ENCODE measurements around the gene ITPK1.

ITPK1 gene

GRCh38 chr14:93051600-93052546 is 63.9 kb downstream of the ITPK1 start:
- Mint-ChIP-seq H3K27ac (peak overlapping the region in 1 of 2 donors; percentile 25), H3K9me3 (no peaks in the 10 kb centered on the region), H3K36me3 (ENCODE audit: insufficient read depth) (peaks cover 13% of the 10 kb centered on the region), H3K4me1 (ENCODE audit: low read depth in 2 of 2) (peaks cover 13 to 16% of the 10 kb centered on the region in 2 donors), H3K27me3 (no peaks in the 10 kb centered on the region), H3K4me3 (no peak overlapping the region)
- no peak for DNase-seq
- no peak for ATAC-seq (replicated peaks)

GRCh38 chr14:93050761-93051160 is 65.0 kb downstream of the ITPK1 start:
- DNase-seq (no peak), ATAC-seq (replicated peaks) (no peak)
- H3K27me3 Mint-ChIP-seq: no peaks in the 10 kb centered on the region
- no peak overlapping the region for H3K4me3 Mint-ChIP-seq
- peaks cover 14 to 16% of the 10 kb centered on the region in 2 donors for H3K4me1 Mint-ChIP-seq (ENCODE audit: low read depth in 2 of 2)
- H3K9me3 Mint-ChIP-seq: no peaks in the 10 kb centered on the region
- H3K27ac Mint-ChIP-seq: no peak overlapping the region
- H3K36me3 Mint-ChIP-seq (ENCODE audit: insufficient read depth): peaks cover 13% of the 10 kb centered on the region

- Mint-ChIP-seq H3K4me3 (no peak overlapping the region), H3K27me3 (no peaks in the 10 kb centered on the region), H3K27ac (peak overlapping the region in 1 of 2 donors; percentile 19), H3K4me1 (ENCODE audit: low read depth in 2 of 2) (peaks cover 13 to 17% of the 10 kb centered on the region in 2 donors), H3K36me3 (ENCODE audit: insufficient read depth) (peaks cover 12% of the 10 kb centered on the region), H3K9me3 (no peaks in the 10 kb centered on the region)
- no peak for DNase-seq
- no peak for ATAC-seq (replicated peaks)
Measured at GRCh38 chr14:93049867-93050331, 65.8 kb downstream of the ITPK1 start.

DNA sequence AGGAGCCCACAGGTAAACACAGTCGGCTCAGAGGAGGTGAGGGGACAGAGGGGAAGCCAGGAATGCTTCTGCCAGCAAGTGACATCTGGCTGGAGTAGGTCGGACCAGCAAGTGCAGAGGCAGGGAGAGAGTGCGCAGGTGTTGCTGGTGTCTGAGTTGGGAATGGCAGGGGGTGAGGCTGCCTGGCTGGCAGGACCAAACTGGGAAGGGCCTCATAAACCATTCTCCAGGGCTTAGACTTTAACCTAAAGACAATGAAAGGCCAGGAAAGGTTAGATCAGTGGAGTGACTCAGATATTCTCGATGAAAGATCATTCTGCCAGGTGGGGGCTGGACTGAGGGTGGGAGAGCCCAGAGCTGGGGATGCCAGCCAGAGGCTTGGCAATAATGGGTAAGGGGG is 66.4 kb downstream of the ITPK1 start:
- Mint-ChIP-seq H3K27me3 (no peaks in the 10 kb centered on the region), H3K27ac (peak overlapping the region; percentile 4 to 19), H3K4me3 (no peak overlapping the region), H3K36me3 (ENCODE audit: insufficient read depth) (peaks cover 10% of the 10 kb centered on the region), H3K9me3 (no peaks in the 10 kb centered on the region), H3K4me1 (ENCODE audit: low read depth in 2 of 2) (peaks cover 16 to 19% of the 10 kb centered on the region in 2 donors)
- no peak for ATAC-seq (replicated peaks)
- DNase-seq: no peak

DNA sequence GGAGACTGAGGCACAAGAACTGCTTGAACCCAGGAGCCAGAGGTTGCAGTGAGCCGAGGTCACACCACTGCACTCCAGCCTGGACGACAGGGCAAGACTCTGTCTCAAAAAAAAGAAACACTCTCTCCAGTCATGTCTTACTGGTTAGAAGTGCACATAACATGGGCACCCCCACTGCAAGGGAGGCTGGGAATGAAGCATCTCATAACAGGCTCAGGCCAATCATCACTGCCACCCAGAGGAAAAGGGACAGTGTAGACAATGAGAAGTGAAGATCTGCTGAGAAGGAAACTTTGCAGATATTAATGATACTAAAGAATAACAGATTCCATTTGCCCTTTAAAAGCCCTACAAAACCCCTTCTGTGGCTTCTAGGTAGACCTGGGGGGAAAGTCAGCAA is 66.9 kb downstream of the ITPK1 start:
- no peaks in the 10 kb centered on the region for H3K27me3 Mint-ChIP-seq
- no peak for ATAC-seq (replicated peaks)
- H3K4me3 Mint-ChIP-seq: no peak overlapping the region
- no peak for DNase-seq
- H3K27ac Mint-ChIP-seq: peak overlapping the region in 1 of 2 donors; percentile 4
- H3K4me1 Mint-ChIP-seq (ENCODE audit: low read depth in 2 of 2): peaks cover 21% of the 10 kb centered on the region in 2 donors
- H3K36me3 Mint-ChIP-seq (ENCODE audit: insufficient read depth): peaks cover 10% of the 10 kb centered on the region
- no peaks in the 10 kb centered on the region for H3K9me3 Mint-ChIP-seq

DNA sequence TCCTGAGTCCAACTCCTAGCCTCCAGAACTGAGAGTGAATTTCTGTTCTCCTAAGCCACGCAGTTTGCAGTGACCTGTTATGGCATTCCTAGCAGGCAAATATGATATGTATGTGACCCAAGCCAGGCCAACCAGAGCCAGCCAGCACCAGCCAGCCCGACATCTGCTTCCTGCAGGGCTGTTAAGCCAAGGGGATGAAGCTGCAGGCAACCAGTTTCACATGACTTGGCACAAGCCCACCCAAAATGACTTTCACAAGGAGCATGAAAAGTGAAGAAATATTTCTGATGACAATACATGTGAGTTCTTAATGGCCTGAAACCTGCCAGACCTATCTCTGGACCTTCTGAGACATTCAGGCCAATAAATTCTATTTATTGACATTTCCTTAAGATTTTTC is 68.1 kb downstream of the ITPK1 start:
- no peak overlapping the region for H3K4me3 Mint-ChIP-seq
- H3K4me1 Mint-ChIP-seq (ENCODE audit: low read depth in 2 of 2): peaks cover 22 to 28% of the 10 kb centered on the region in 2 donors
- H3K36me3 Mint-ChIP-seq (ENCODE audit: insufficient read depth): peaks cover 10% of the 10 kb centered on the region
- H3K9me3 Mint-ChIP-seq: no peaks in the 10 kb centered on the region
- no peak for DNase-seq
- no peak overlapping the region for H3K27ac Mint-ChIP-seq
- H3K27me3 Mint-ChIP-seq: no peaks in the 10 kb centered on the region
- ATAC-seq (replicated peaks): no peak

DNA sequence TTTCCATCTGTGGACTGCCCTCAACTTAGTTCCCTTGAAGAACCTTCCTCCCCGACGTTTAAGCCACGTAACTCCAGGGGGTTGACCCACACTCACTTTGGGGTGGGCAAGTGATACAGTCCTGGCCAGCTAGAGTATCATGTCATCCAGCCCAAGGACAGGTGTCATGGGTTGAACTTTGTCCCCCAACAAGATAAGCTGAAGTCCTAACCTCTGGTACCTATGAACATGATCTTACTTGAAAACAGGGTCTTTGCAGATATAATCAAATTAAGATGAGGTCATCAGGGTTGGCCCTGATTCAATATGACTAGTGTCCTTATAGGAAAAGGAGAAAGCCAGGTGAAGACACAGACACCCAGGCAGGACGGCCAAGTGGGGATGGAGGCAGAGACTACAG is 68.6 kb downstream of the ITPK1 start:
- Mint-ChIP-seq H3K36me3 (ENCODE audit: insufficient read depth) (peaks cover 10% of the 10 kb centered on the region), H3K27me3 (no peaks in the 10 kb centered on the region), H3K4me1 (ENCODE audit: low read depth in 2 of 2) (peaks cover 25 to 33% of the 10 kb centered on the region in 2 donors), H3K4me3 (no peak overlapping the region), H3K27ac (no peak overlapping the region), H3K9me3 (no peaks in the 10 kb centered on the region)
- DNase-seq: no peak
- ATAC-seq (replicated peaks): no peak

DNA sequence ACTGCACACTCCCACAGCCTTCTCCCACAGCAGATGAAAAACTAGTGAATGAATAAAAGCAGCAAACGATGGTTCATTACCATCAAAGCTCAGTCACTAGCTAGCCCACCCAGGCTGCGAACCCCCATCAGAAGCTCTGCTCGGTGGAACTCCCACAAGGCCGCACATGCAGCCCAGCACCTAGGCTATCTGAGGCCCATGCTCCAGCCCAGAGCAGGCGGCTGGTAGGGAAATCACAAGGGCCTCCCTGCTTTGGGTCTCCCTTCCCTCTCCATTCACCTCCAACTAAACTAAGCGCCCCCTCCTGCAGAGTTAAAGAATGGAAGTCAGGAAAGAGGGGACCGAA is 69.0 kb downstream of the ITPK1 start:
- H3K4me1 Mint-ChIP-seq (ENCODE audit: low read depth in 2 of 2): peaks cover 28 to 38% of the 10 kb centered on the region in 2 donors
- no peaks in the 10 kb centered on the region for H3K9me3 Mint-ChIP-seq
- no peak overlapping the region for H3K4me3 Mint-ChIP-seq
- DNase-seq (no peak), ATAC-seq (replicated peaks) (no peak)
- no peak overlapping the region for H3K27ac Mint-ChIP-seq
- H3K27me3 Mint-ChIP-seq: no peaks in the 10 kb centered on the region
- peaks cover 10% of the 10 kb centered on the region for H3K36me3 Mint-ChIP-seq (ENCODE audit: insufficient read depth)

GRCh38 chr14:93045965-93046704 is 69.6 kb downstream of the ITPK1 start:
- Mint-ChIP-seq H3K36me3 (ENCODE audit: insufficient read depth) (peaks cover 7% of the 10 kb centered on the region), H3K4me3 (no peak overlapping the region), H3K4me1 (ENCODE audit: low read depth in 2 of 2) (peaks cover 30 to 38% of the 10 kb centered on the region in 2 donors), H3K9me3 (no peaks in the 10 kb centered on the region), H3K27me3 (no peaks in the 10 kb centered on the region), H3K27ac (peak overlapping the region; percentile 68 to 79)
- DNase-seq (no peak), ATAC-seq (replicated peaks) (no peak)

DNA sequence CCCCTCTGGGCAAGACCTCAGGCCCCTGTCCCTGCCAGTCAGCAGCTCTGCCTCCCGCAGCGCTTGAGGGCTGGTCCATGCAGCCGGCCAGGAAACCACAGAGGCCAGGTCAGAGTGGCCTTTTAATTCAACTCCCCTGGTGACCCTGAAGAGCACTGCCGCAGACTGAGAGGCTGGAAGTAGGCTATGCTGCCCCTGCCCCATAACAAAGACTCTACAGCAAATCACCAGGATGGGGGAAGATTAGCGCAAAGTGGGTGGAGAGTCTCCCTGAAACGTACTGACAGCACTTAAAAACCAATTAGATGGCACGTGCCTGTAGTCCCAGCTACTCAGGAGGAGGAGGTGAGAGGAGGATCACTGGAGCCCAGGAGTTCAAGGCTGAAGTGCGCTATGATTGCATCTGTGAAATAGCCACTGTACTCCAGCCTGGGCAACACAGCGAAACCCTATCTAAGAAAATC is 70.5 kb downstream of the ITPK1 start:
- ATAC-seq (replicated peaks) (no peak), DNase-seq (no peak)
- H3K4me3 Mint-ChIP-seq: no peak overlapping the region
- H3K27ac Mint-ChIP-seq: no peak overlapping the region
- no peaks in the 10 kb centered on the region for H3K27me3 Mint-ChIP-seq
- peaks cover 36 to 45% of the 10 kb centered on the region in 2 donors for H3K4me1 Mint-ChIP-seq (ENCODE audit: low read depth in 2 of 2)
- peaks cover 4% of the 10 kb centered on the region for H3K36me3 Mint-ChIP-seq (ENCODE audit: insufficient read depth)
- H3K9me3 Mint-ChIP-seq: no peaks in the 10 kb centered on the region

GRCh38 chr14:93044556-93044955 is 71.2 kb downstream of the ITPK1 start:
- H3K9me3 Mint-ChIP-seq: no peaks in the 10 kb centered on the region
- no peak overlapping the region for H3K4me3 Mint-ChIP-seq
- DNase-seq: no peak
- no peaks in the 10 kb centered on the region for H3K27me3 Mint-ChIP-seq
- peaks cover 36 to 45% of the 10 kb centered on the region in 2 donors for H3K4me1 Mint-ChIP-seq (ENCODE audit: low read depth in 2 of 2)
- peak overlapping the region; percentile 21 to 78 for H3K27ac Mint-ChIP-seq
- no peaks in the 10 kb centered on the region for H3K36me3 Mint-ChIP-seq (ENCODE audit: insufficient read depth)
- ATAC-seq (replicated peaks): no peak

GRCh38 chr14:93044121-93044520 is 71.6 kb downstream of the ITPK1 start:
- no peaks in the 10 kb centered on the region for H3K9me3 Mint-ChIP-seq
- H3K27me3 Mint-ChIP-seq: no peaks in the 10 kb centered on the region
- H3K4me3 Mint-ChIP-seq: no peak overlapping the region
- no peak for DNase-seq
- H3K4me1 Mint-ChIP-seq (ENCODE audit: low read depth in 2 of 2): peaks cover 39 to 47% of the 10 kb centered on the region in 2 donors
- ATAC-seq (replicated peaks): no peak
- peak overlapping the region; percentile 21 to 78 for H3K27ac Mint-ChIP-seq
- no peaks in the 10 kb centered on the region for H3K36me3 Mint-ChIP-seq (ENCODE audit: insufficient read depth)

DNA sequence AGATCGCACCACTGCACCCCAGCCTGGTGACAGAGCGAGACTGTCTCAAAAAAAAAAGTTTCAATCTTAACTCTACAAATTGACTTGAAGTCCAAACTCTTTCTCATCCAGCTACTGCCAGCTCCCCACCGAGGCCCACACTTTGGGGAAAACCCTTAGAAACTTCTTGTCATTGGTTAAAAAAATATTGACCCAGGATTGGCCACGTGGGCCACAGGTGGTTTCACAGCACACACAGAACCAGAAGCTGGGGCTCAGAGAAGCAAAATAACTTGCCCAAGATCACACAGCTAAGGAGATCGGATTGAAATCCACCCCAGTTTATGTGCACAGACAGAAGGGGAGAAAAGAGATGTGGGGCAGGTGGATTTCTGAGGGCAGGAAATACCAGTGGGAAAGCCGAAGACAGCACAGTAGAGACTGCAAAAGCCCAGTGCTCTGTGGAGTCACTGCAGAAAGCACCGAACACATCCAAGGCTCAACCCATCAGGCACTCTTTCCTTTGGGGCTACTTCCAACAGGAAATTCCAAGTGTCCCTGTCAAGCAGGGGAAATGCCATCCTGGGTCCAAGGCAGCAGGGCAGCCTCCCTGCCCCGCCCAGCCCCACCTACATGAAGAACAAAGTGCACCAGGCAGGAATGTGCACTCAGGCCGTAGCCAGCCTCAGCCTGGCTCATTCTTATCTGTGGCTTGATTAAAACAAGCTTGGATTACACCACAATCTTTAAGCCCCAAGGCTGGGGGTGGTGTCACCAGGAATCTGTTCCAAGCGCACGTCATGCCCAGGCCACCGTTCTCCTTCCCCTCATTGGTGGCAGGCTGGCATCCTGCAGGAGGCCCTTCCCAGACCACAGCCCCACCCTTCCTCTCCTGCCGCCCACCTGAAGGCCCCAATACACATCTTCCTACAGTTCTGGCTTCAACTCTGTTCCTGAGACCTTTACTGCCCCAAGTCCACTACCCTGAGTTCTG is 72.5 kb downstream of the ITPK1 start:
- H3K9me3 Mint-ChIP-seq: no peaks in the 10 kb centered on the region
- peak overlapping the region; percentile 78 for H3K27ac Mint-ChIP-seq
- H3K4me3 Mint-ChIP-seq: no peak overlapping the region
- ATAC-seq (replicated peaks): no peak
- H3K27me3 Mint-ChIP-seq: no peaks in the 10 kb centered on the region
- no peaks in the 10 kb centered on the region for H3K36me3 Mint-ChIP-seq (ENCODE audit: insufficient read depth)
- no peak for DNase-seq
- peaks cover 40 to 50% of the 10 kb centered on the region in 2 donors for H3K4me1 Mint-ChIP-seq (ENCODE audit: low read depth in 2 of 2)
